Nephron progenitor cell (in vitro differentiated cells): Measurements from ENCODE around the gene FBXW12.

Source experiments
- DNase-seq: peaks from one replicate; pipeline ENCODE4 v3.0.0; 2021
- H3K27ac Mint-ChIP-seq: 2 replicates; pipeline ENCODE4 v1.8.0; 2021; ENCODE audit warnings: mild to moderate bottlenecking, moderate library complexity, mixed read lengths
- H3K27me3 Mint-ChIP-seq: 2 replicates; pipeline ENCODE4 v1.8.0; 2021; ENCODE audit warnings: mild to moderate bottlenecking, low read depth, mixed read lengths; ENCODE audit not compliant: poor library complexity
- H3K36me3 Mint-ChIP-seq: 2 replicates; pipeline ENCODE4 v1.8.0; 2021; ENCODE audit warnings: low read depth, mixed read lengths
- H3K4me1 Mint-ChIP-seq: 2 replicates; pipeline ENCODE4 v1.8.0; 2021; ENCODE audit warnings: mixed read lengths
- H3K4me3 Mint-ChIP-seq: 2 replicates; pipeline ENCODE4 v1.8.0; 2021; ENCODE audit warnings: mild to moderate bottlenecking, moderate library complexity, mixed read lengths
- H3K9me3 Mint-ChIP-seq: 2 replicates; pipeline ENCODE4 v1.8.0; 2021; ENCODE audit warnings: mild to moderate bottlenecking, moderate library complexity, mixed read lengths
- CTCF ChIP-seq: fragments of 200-600 bp; sonication (generic); IDR thresholded peaks from 2 replicates; pipeline ENCODE4 v1.5.0; 2021; ENCODE audit warnings: antibody characterized with exemption

FBXW12 gene

GRCh38 chr3:48372377-48372770 is 355 bp downstream of the FBXW12 start:
- no peak for TF ChIP-seq CTCF
- Mint-ChIP-seq H3K4me1 (peaks cover 37% of the 10 kb centered on the region), H3K36me3 (no peaks in the 10 kb centered on the region), H3K27me3 (peaks cover 4% of the 10 kb centered on the region), H3K27ac (no peak overlapping the region), H3K4me3 (no peak overlapping the region), H3K9me3 (peaks cover 7% of the 10 kb centered on the region)
- no peak for DNase-seq

- no peak for TF ChIP-seq CTCF
- Mint-ChIP-seq H3K9me3 (peaks cover 7% of the 10 kb centered on the region), H3K4me3 (no peak overlapping the region), H3K27ac (no peak overlapping the region), H3K4me1 (peaks cover 37% of the 10 kb centered on the region), H3K36me3 (no peaks in the 10 kb centered on the region), H3K27me3 (peaks cover 5% of the 10 kb centered on the region)
- no peak for DNase-seq
Observed at GRCh38 chr3:48372862-48373435, 930 bp downstream of the FBXW12 start.

- no peak overlapping the region for H3K27ac Mint-ChIP-seq
- H3K9me3 Mint-ChIP-seq: peaks cover 22% of the 10 kb centered on the region
- no peaks in the 10 kb centered on the region for H3K4me1 Mint-ChIP-seq
- DNase-seq: no peak
- H3K27me3 Mint-ChIP-seq: peaks cover 19% of the 10 kb centered on the region
- TF ChIP-seq CTCF: no peak
- H3K4me3 Mint-ChIP-seq: no peak overlapping the region
- peaks cover 14% of the 10 kb centered on the region for H3K36me3 Mint-ChIP-seq
Observed at GRCh38 chr3:48387634-48388033, 15.6 kb downstream of the FBXW12 start.

- no peak overlapping the region for H3K4me3 Mint-ChIP-seq
- no peak for TF ChIP-seq CTCF
- H3K27ac Mint-ChIP-seq: no peak overlapping the region
- no peak for DNase-seq
- peaks cover 15% of the 10 kb centered on the region for H3K27me3 Mint-ChIP-seq
- H3K4me1 Mint-ChIP-seq: no peaks in the 10 kb centered on the region
- H3K9me3 Mint-ChIP-seq: peaks cover 22% of the 10 kb centered on the region
- peaks cover 14% of the 10 kb centered on the region for H3K36me3 Mint-ChIP-seq
Observed at GRCh38 chr3:48388966-48389365, 16.9 kb downstream of the FBXW12 start.

- no peak for DNase-seq
- Mint-ChIP-seq H3K36me3 (peaks cover 5% of the 10 kb centered on the region), H3K9me3 (peaks cover 7% of the 10 kb centered on the region), H3K4me1 (peaks cover 4% of the 10 kb centered on the region), H3K27ac (no peak overlapping the region), H3K4me3 (no peak overlapping the region), H3K27me3 (peaks cover 9% of the 10 kb centered on the region)
- no peak for TF ChIP-seq CTCF
Observed at GRCh38 chr3:48394391-48394790, 22.4 kb downstream of the FBXW12 start.

- Mint-ChIP-seq H3K4me3 (no peak overlapping the region), H3K27ac (no peak overlapping the region)
Observed at GRCh38 chr3:48395714-48396113, 23.7 kb downstream of the FBXW12 start.

More at GRCh38 chr3:48395714-48396113, 23.7 kb downstream of the FBXW12 start:
- no peak for TF ChIP-seq CTCF
- Mint-ChIP-seq H3K9me3 (peaks cover 7% of the 10 kb centered on the region), H3K36me3 (peaks cover 7% of the 10 kb centered on the region), H3K4me1 (peaks cover 4% of the 10 kb centered on the region), H3K27me3 (peaks cover 9% of the 10 kb centered on the region)
- no peak for DNase-seq
